GM12801 (cell line): ENCODE measurements around the gene PEMT.

Experiments used
- CTCF ChIP-seq: IDR thresholded peaks from one replicate; pipeline ENCODE4 v1.5.1; 2011; ENCODE audit warnings: control low read depth; ENCODE audit not compliant: insufficient read length; ENCODE audit errors: extremely low read depth

PEMT gene

GRCh38 chr17:17508019-17508535 is 83.4 kb downstream of the PEMT start:
- TF ChIP-seq CTCF: no peak

- TF ChIP-seq CTCF: no peak
Observed at GRCh38 chr17:17507465-17508011, 84.0 kb downstream of the PEMT start.

DNA sequence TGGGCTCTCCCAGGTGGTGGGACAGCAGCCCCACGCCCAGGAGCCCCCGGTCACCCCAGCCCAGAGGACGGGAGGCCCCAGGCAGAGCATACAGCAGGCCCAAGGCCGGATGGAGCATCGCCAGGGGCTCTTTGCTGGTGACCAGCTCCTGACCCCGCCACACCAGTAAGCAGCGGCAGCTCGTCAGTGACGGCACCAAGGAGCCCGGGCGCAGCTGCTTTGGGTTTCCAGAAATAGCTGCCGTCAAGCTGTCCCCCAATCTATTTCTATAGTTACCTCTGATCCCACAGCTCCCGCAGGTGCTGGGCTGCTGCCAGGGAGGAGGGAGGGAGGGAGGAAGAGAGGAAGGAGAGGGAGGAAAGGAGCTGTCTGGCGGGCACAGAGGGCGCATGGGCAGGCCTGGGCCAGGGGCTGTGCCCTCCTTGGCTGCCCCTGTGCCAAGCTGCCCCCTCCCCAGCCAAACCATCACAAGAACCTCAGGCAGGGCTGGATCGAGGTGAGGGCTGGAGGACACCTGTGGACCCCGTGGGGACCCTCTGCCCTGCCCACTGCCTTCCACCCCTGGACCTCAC is 84.5 kb downstream of the PEMT start:
- no peak for TF ChIP-seq CTCF

DNA sequence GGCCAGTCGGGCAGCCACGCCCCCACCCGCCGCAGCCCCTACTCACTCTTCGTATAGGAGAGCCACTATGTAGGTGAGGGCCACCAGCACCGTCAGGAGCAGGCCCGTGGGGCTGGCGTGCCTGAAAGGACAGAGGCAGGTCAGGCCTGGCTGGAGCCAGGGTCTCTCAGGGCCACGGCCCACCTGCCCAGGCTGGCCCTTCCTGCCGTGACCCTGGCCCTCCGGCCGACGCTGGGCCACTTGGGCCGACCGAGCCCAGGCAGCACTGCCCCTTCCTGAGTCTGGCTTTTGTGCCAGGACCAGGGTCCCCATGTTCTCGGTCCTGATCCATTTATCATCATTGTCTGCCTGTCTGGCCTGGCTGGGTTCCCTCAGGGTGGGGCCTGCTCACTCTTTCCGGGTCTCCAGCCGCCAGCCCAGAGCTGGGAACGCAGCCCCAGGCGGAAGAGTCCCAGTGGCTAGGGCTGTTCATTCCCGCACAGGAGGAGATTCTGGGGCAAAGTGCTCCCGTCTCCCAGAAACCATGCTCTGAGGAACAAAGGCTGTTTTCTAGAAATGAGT is 85.2 kb downstream of the PEMT start:
- no peak for TF ChIP-seq CTCF

GRCh38 chr17:17505610-17506171 is 85.8 kb downstream of the PEMT start:
- no peak for TF ChIP-seq CTCF

DNA sequence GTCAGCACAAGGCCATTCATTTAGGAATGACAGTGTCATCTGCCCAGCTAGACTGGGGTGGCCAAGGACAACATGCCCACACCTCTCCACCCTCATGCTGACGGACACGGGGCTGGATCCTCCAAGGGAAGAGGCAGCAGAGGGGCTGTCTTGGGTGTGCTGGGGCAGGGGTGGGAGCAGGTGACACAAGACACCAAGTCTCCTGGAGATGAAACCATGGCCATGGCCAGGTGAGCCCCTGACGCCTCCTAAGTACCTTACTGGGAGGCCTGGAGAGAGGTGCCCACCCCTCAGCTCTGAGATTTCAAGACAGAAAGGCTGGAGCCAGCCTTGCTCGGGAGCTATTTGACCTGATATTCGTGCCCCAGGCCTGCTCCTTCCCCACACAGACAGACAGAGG is 86.4 kb downstream of the PEMT start:
- TF ChIP-seq CTCF: no peak

GRCh38 chr17:17504341-17505140 is 87.0 kb downstream of the PEMT start:
- no peak for TF ChIP-seq CTCF
